Subcutaneous abdominal adipose tissue (tissue), 5 donors: ENCODE measurements around the gene LRCH1.

Experiments
- H3K27ac ChIP-seq: one replicate; pipeline ENCODE4 v1.7.0; 2013; ENCODE audit warnings: low read depth, mild to moderate bottlenecking, inconsistent platforms, low read length, moderate library complexity
- H3K27me3 ChIP-seq, 5 donors: one replicate each; pipeline ENCODE4 v1.7.0; 2013; ENCODE audit warnings: low read length in 5 of 5, inconsistent platforms in 1 of 5; ENCODE audit not compliant: control insufficient read depth in 5 of 5, insufficient read depth in 4 of 5
- H3K36me3 ChIP-seq, 5 donors: one replicate each; pipeline ENCODE4 v1.7.0; 2013; ENCODE audit warnings: low read length in 5 of 5; ENCODE audit not compliant: control insufficient read depth in 5 of 5, insufficient read depth in 5 of 5
- H3K4me1 ChIP-seq, 5 donors: one replicate each; pipeline ENCODE4 v1.7.0; 2013; ENCODE audit warnings: low read length in 5 of 5, mild to moderate bottlenecking in 3 of 5, moderate library complexity in 1 of 5; ENCODE audit not compliant: control insufficient read depth in 5 of 5, insufficient read depth in 5 of 5
- H3K4me3 ChIP-seq, 5 donors: one replicate each; pipeline ENCODE4 v1.7.0; 2013; ENCODE audit warnings: low read length in 5 of 5, low read depth in 1 of 5
- H3K9ac ChIP-seq, 5 donors: one replicate each; pipeline ENCODE4 v1.7.0; 2013; ENCODE audit warnings: low read length in 5 of 5, mild to moderate bottlenecking in 4 of 5, moderate library complexity in 3 of 5
- H3K9me3 ChIP-seq, 5 donors: one replicate each; pipeline ENCODE4 v1.7.0; 2013; ENCODE audit warnings: low read length in 5 of 5; ENCODE audit not compliant: control insufficient read depth in 5 of 5
- donor health status: healthy.
- donor health status: healthy.
- donor health status: healthy.
- donor health status: healthy.
- donor health status: healthy.

LRCH1 gene

DNA sequence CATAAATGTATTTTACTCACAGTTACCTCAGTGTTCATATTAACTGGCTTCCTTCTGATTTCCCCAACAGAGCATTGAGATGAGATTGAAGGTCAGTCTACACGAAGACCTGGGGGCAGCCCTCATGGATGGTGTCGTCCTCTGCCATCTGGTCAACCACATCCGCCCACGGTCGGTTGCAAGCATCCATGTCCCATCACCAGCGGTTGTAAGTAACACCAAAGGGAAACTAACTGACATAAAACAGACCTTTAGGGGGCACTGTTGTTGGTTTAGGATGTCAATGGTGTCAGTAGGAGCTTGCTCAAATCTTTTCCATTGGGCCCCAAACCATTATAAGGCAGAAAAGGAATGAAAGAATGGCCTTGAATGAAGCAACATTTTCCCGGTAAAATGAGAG, 175.8 kb downstream of the LRCH1 start:
- no peak overlapping the region for H3K4me3 ChIP-seq
- H3K27me3 ChIP-seq, result no peaks in the 10 kb centered on the region
- no peak overlapping the region for H3K9ac ChIP-seq
- H3K27ac ChIP-seq, result no peak overlapping the region
- no peaks in the 10 kb centered on the region for H3K4me1 ChIP-seq
- no peaks in the 10 kb centered on the region for H3K9me3 ChIP-seq
- peaks cover 36 to 77% (median 53%) of the 10 kb centered on the region in 5 donors for H3K36me3 ChIP-seq

DNA sequence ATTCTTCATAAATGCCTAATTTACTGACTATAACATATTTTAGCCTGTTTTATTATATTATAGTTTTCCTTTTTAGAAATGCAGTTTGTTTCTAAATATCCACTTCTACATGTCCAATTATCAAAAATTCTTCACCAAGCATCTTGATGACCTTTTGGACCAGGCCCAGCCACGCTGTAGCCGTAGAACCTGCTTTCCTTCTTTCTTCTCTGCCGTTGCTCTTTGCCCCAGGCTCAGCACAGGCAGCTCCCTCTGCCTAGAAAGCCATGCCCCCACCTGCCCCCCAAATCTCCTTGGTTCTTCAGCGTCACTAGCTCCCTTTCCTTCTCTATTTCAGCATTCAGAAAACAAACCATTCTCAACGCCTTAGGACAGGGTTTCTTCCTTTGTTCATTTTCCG, 178.6 kb downstream of the LRCH1 start:
- Histone ChIP-seq H3K4me1 (peaks cover 0 to 5% (median 0%) of the 10 kb centered on the region in 5 donors), H3K27ac (no peak overlapping the region), H3K9me3 (no peaks in the 10 kb centered on the region), H3K4me3 (no peak overlapping the region), H3K27me3 (no peaks in the 10 kb centered on the region), H3K36me3 (peaks cover 22 to 57% (median 38%) of the 10 kb centered on the region in 5 donors), H3K9ac (no peak overlapping the region)

DNA sequence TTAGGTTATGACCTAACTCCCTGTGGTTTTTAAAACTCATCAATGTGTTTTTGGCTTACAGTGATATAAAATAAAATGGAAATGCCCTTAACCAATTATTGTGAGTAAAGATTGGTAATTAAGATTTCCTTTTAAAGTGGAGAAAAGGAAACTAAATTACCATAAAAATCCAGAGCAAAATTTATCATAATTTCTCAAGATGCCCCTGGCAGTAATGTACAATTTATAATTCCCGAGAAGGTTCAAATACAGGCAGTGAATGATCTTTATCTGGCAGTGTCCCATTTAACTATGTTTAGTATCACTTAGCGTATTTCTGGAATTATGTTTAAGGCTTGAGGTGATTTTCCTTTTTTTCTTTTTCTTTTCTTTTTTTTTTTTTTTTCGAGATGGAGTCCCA, 182.5 kb downstream of the LRCH1 start:
- Histone ChIP-seq H3K4me3 (no peak overlapping the region), H3K27ac (no peak overlapping the region), H3K9me3 (no peaks in the 10 kb centered on the region), H3K9ac (no peak overlapping the region), H3K36me3 (peaks cover 15 to 40% (median 28%) of the 10 kb centered on the region in 5 donors), H3K4me1 (peaks cover 0 to 5% (median 2%) of the 10 kb centered on the region in 5 donors), H3K27me3 (no peaks in the 10 kb centered on the region)

DNA sequence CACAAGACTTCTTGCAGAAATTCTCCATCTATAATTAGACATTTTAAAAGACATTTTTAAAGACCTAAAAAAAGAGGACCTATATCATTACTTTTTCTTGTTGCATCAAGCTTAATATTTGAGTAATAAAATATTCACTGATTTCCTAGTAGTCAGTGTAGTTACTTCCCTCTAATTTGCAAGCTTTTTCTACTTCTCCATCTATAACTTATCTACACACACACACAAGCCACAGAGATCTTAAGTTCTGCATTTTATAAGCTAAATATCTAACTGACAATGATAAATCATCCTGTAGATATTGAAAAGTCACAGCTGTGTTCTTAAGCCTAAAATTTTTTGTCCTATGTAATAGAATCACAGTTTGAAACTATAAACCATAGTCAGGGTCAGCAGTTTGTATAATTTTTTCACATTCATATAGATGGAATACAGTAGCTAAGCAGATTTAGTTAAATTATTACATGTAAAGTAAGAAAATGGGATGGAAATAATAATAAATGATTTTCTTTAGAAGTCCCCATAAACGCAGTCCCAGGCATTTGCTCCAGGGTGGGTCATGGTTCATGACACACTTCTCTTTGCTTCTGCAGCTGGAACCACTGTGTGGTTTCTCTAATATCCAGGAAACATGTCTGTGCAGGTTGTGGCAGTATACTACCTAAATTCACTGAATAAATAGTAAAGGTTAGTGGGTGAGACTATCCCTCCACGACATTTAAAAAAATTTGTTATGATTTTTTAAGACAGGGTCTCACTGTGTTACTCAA, 183.8 kb downstream of the LRCH1 start:
- H3K9me3 ChIP-seq, result no peaks in the 10 kb centered on the region
- H3K27me3 ChIP-seq, result no peaks in the 10 kb centered on the region
- no peak overlapping the region for H3K4me3 ChIP-seq
- H3K36me3 ChIP-seq, result peaks cover 16 to 42% (median 26%) of the 10 kb centered on the region in 5 donors
- H3K4me1 ChIP-seq, result peaks cover 0 to 5% (median 2%) of the 10 kb centered on the region in 5 donors
- no peak overlapping the region for H3K9ac ChIP-seq
- no peak overlapping the region for H3K27ac ChIP-seq

DNA sequence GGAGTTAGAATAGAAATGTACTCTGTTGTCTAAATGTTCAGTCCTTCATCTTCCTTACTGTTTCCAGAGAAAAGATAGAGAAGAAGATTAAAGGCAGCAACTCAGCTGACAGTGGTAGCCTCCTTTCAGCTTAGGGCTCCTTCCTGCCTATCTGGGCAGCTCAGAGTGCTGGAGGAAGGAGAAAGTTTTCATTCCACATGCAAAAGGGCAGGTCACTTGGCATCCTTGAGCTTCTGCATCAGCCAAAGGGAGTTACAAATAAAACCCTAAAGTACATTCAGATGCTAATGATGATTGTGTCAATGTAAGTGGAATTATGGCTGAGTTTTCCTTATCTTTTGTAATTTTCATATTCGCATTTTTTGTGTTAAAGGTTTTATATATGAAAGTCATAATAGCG, 185.1 kb downstream of the LRCH1 start:
- peaks cover 0 to 5% (median 2%) of the 10 kb centered on the region in 5 donors for H3K4me1 ChIP-seq
- H3K9me3 ChIP-seq, result no peaks in the 10 kb centered on the region
- no peaks in the 10 kb centered on the region for H3K27me3 ChIP-seq
- no peak overlapping the region for H3K9ac ChIP-seq
- no peak overlapping the region for H3K4me3 ChIP-seq
- peaks cover 12 to 38% (median 19%) of the 10 kb centered on the region in 5 donors for H3K36me3 ChIP-seq
- H3K27ac ChIP-seq, result no peak overlapping the region

DNA sequence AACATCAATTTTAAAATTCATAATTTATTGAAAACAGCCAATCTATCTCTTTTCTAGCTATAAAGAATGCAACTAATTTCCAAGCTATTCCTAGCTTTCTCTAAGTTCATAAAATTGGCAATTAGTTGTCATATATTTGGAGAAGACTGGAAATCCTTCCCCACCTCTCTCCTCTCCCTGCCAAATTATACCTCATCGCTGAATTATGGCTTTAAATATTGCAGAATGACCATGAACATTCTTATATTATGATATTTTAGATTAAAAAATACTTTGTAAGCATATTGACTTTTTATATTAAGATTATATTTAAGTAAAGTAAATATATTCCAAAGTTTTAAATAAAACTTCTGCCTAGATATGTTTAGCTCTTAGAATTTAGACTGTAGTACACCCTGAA, 185.8 kb downstream of the LRCH1 start:
- peaks cover 0 to 5% (median 2%) of the 10 kb centered on the region in 5 donors for H3K4me1 ChIP-seq
- H3K27me3 ChIP-seq, result no peaks in the 10 kb centered on the region
- no peaks in the 10 kb centered on the region for H3K9me3 ChIP-seq
- H3K27ac ChIP-seq, result no peak overlapping the region
- H3K36me3 ChIP-seq, result peaks cover 12 to 34% (median 19%) of the 10 kb centered on the region in 5 donors
- H3K4me3 ChIP-seq, result no peak overlapping the region
- no peak overlapping the region for H3K9ac ChIP-seq

DNA sequence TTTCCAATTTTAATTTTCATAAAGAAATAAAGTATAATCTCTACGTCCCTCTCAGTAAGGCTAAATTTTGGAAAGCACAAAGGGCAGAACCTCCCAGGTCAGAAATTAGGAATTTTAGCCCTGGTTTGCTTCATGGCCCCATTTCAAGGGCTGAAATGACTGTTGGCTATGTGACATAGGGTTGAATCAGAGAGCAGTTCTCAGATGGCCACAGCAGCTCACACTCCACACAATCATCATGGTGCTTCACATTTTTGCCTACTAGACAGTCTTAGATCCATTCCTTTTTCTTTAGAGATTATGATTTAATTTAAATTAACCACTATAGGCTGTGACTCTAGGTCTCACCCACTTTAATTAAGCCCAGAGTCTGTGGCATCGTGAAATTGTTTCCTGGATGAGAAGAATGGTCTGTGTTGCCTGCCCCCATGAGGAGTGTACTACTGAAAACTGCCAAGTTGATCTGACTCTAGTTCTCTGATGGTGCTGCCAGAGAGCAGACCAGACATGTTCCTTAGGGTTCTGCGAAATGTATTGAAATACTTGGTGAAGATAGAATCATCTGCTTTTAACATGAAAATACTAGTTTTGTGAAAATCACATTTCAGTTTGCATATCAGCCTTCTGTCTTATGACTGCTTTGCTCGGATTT, 186.6 kb downstream of the LRCH1 start:
- H3K27ac ChIP-seq, result no peak overlapping the region
- no peaks in the 10 kb centered on the region for H3K27me3 ChIP-seq
- no peaks in the 10 kb centered on the region for H3K9me3 ChIP-seq
- no peak overlapping the region for H3K9ac ChIP-seq
- peaks cover 0 to 5% (median 2%) of the 10 kb centered on the region in 5 donors for H3K4me1 ChIP-seq
- no peak overlapping the region for H3K4me3 ChIP-seq
- peaks cover 12 to 36% (median 15%) of the 10 kb centered on the region in 5 donors for H3K36me3 ChIP-seq

DNA sequence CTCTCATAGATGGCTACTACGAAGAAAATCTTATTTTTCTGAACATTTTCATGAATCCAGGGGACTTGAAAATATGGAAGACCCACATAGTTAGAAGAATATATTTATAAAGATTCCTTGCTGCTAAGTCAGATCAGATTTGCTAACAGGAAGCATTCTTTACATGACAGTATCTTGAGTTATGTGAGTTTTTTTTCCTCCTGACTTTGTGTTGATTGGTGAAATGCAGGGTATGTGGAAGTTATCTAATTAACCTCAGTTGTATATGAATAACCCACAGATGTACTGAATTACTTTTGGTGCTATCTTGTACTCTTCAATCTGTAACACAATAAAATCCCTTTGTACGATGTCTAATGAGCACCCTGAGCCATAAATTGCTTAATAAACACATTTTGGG, 190.2 kb downstream of the LRCH1 start:
- H3K9me3 ChIP-seq, result no peaks in the 10 kb centered on the region
- H3K36me3 ChIP-seq, result peaks cover 11 to 50% (median 17%) of the 10 kb centered on the region in 5 donors
- no peaks in the 10 kb centered on the region for H3K27me3 ChIP-seq
- no peak overlapping the region for H3K27ac ChIP-seq
- H3K9ac ChIP-seq, result no peak overlapping the region
- H3K4me3 ChIP-seq, result no peak overlapping the region
- H3K4me1 ChIP-seq, result peaks cover 0 to 2% (median 0%) of the 10 kb centered on the region in 5 donors

DNA sequence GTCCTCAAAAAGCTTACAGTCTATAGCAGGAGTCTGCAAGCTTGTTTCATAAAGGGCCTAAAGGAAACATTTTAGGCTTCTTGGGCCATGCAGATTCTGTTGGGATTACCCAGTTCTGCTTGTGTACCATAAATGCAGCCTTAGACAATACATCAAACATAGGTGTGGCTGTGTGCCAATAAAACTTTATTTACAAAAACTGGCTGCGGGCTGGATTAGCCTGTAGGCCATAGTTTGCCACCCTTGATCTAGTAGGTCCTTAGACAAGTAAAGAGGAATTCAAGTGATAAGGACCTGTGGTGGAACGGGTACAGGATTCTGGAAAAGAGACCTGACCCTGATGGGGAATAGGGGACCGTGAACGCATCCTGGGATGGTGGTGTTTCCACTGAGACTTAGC, 192.1 kb downstream of the LRCH1 start:
- H3K9me3 ChIP-seq, result no peaks in the 10 kb centered on the region
- no peak overlapping the region for H3K27ac ChIP-seq
- no peak overlapping the region for H3K4me3 ChIP-seq
- H3K4me1 ChIP-seq, result peaks cover 0 to 5% (median 0%) of the 10 kb centered on the region in 5 donors
- no peaks in the 10 kb centered on the region for H3K27me3 ChIP-seq
- H3K36me3 ChIP-seq, result peaks cover 18 to 53% (median 24%) of the 10 kb centered on the region in 5 donors
- no peak overlapping the region for H3K9ac ChIP-seq

DNA sequence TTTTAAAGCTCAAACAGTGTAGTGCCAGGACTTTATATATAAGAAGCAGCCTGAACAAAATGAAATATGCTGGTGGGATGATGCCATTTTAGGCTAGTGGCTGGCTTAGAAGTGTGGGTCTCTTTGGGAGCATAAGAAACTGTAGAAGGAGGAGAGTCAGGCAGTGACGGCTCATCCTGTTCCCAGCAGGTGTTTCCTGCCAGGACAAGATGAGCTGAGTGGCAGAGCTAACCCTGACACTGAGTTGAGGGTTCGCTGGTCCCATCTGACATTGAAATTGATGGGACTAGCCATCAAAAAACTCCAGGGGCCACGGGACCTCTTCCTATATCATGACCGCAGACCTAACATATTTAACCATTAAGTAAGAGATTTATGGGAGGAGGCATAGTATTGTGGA, 192.7 kb downstream of the LRCH1 start:
- Histone ChIP-seq H3K9me3 (no peaks in the 10 kb centered on the region), H3K36me3 (peaks cover 20 to 56% (median 30%) of the 10 kb centered on the region in 5 donors)

More for the DNA sequence above, 192.7 kb downstream of the LRCH1 start:
- Histone ChIP-seq H3K9ac (no peak overlapping the region), H3K27me3 (no peaks in the 10 kb centered on the region), H3K4me3 (no peak overlapping the region), H3K27ac (no peak overlapping the region), H3K4me1 (peaks cover 0 to 5% (median 0%) of the 10 kb centered on the region in 5 donors)
